Measurements from ENCODE around the gene SPSB1. TPM values are rescaled to one million over a fixed set of nuclear protein-coding genes. Genes with fewer than 3 reads are reported as not detected.
"Not testable (repeated sequence)": the region's sequence is repeated elsewhere in the genome, so short reads cannot be mapped to it uniquely, and the experiment has no call there.

Gene SPSB1
- total RNA-seq, 1 experiment from 2014 or later: 33.4 TPM

- no peak for DNase-seq (ENCODE audit: low read depth, low spot score)
- in situ Hi-C loops (cut with HindIII; ENCODE audit: low pct_unique_long_range_greater_than_20kb, low sequenced_read_pairs): no loop called here
These were observed 92.1 kb downstream of the SPSB1 start for GRCh38 chr1:9384751-9385245.

DNA sequence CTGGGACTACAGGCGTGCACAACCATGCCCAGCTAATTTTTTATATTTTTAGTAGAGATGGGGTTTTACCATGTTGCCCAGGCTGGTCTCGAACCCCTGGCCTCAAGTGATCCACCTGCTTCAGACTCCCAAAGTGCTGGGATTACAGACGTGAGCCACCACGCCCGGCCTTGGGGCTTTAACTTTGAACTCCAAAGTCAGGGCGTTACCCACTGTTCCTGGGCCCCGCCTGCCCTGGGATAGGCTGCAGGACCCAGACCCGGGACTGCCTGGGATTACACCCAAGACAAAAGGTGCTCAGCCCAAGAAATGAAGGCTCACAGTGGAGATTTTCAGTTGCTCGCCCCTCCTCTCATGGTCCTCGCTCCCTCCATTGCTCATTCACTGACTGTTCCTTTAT lies 92.7 kb downstream of the SPSB1 start:
- DNase-seq (ENCODE audit: low read depth, low spot score); in situ Hi-C loops (cut with HindIII; ENCODE audit: low pct_unique_long_range_greater_than_20kb, low sequenced_read_pairs): not testable (repeated sequence)

- no peak for DNase-seq (ENCODE audit: low read depth, low spot score)
- in situ Hi-C loops (cut with HindIII; ENCODE audit: low pct_unique_long_range_greater_than_20kb, low sequenced_read_pairs): no loop called here
These were observed 93.3 kb downstream of the SPSB1 start for GRCh38 chr1:9385801-9386573.

DNA sequence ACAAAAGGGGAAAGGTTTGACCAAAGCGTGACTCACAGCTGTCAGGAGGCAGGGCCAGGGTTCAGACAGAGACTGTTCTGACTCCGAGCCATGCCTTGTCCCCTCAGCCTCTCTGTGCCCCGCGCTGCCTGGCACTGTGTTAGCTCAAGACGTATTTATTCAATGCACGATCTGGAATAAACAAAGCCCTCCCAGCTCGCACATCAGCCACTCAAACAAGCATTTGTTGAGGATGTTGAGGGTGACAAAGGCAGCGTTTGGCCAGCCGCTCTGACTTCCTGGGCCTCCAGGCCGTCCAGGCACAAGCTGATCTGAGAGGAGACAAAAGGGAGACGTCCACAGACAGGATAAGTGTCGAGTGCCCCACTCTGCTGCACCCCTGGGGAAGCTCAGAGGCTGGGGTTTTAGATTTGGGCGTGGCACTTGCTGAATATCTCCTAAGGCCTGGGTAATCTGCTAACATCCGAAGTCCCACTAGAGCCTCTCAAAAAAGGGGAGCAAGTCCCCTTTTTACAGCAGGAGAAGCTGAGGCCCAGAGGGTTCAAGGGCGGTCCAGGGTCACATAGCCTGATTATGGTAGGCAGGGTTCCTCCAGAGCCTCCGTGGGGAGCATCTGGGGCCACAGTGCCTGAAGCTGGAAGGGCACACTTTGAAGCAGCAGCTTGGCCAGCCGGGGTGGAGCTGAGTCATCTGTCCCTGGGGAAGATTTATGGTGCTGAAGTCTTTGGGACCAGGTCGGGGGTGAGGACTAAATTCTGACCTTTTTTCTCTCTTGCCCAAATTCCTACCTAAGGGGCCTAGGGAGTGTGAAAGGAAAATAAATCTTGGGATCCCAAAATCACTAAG lies 95.9 kb downstream of the SPSB1 start:
- no peak for DNase-seq (ENCODE audit: low read depth, low spot score)
- in situ Hi-C loops (cut with HindIII; ENCODE audit: low pct_unique_long_range_greater_than_20kb, low sequenced_read_pairs): no loop called here

DNA sequence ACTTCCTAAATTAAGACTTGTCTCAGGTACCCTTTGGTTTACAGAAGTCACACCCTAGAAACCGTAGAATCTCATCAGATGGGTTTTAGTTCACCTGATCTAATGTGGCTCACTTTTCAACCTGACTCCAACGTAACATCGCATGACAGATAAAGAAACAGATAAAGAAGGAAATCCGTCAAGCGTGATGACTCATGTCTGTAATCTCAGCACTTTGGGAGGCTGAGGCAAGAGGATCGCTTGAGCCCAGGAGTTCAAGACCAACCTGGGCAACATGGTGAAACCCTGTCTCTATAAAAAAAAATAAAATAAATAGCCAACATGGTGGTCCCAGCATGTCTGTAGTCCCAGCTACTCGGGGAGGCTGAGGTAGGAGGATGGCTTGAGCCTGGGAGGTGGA lies 97.3 kb downstream of the SPSB1 start:
- DNase-seq (ENCODE audit: low read depth, low spot score): no peak
- in situ Hi-C loops (cut with HindIII; ENCODE audit: low pct_unique_long_range_greater_than_20kb, low sequenced_read_pairs): no loop called here

DNA sequence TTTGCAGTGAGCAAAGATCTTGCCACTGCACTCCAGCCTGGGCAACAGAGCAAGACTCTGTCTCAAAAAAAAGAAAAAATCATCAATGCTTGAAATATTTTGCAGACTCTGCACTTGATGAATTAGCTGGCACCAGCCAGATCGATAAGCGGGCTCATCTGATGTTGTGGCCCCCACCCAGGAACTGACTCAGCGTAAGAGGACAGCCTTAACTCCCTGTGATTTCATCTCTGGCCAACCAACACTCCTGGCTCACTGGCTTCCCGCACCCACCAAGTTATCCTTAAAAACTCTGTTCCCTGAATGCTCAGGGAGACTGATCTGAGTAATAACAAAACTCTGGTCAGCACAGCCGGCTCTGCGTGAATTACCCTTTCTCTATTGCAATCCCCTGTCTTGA lies 98.9 kb downstream of the SPSB1 start:
- in situ Hi-C loops (cut with HindIII; ENCODE audit: low pct_unique_long_range_greater_than_20kb, low sequenced_read_pairs): no loop called here
- DNase-seq (ENCODE audit: low read depth, low spot score): no peak

DNA sequence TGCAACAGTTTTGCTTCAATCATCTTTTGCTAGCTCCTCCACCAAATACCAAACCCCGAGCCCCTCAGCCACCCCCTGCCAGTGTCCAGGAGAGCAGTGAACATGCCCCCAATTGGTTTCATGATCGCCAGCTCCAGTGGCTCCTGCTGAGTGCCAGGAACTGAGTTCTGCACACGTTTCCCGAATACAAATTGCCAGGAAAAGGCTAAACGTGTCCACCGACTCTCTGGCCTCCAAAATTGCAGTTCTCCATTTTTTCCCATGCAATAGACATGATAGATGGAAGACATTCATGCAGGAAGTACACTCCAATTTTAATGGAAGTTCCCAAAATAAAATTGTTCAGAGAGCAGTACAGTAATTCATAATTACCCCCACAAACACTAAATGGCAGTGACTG lies 101.3 kb downstream of the SPSB1 start:
- no peak for DNase-seq (ENCODE audit: low read depth, low spot score)
- in situ Hi-C loops (cut with HindIII; ENCODE audit: low pct_unique_long_range_greater_than_20kb, low sequenced_read_pairs): no loop called here

DNA sequence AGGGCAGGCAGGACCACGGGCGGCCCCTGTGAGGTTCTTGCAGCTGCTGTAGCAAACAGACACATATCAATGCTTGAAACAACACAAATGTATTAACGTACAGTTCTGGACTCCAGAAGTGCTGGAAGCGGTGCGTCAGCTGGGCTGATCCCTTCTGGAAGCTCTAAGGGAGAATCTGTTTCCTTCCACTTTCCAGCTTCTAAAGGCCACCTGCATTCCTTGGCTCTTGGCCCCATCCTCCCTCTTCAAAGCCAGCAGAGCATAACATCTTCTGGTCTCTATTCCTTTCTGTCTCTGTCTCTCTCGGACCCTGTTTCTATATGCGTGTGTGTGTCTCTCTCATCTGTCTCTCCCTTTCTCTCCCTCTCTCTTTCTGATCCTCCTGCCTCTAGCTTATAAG lies 102.3 kb downstream of the SPSB1 start:
- in situ Hi-C loops (cut with HindIII; ENCODE audit: low pct_unique_long_range_greater_than_20kb, low sequenced_read_pairs): no loop called here
- DNase-seq (ENCODE audit: low read depth, low spot score): no peak

DNA sequence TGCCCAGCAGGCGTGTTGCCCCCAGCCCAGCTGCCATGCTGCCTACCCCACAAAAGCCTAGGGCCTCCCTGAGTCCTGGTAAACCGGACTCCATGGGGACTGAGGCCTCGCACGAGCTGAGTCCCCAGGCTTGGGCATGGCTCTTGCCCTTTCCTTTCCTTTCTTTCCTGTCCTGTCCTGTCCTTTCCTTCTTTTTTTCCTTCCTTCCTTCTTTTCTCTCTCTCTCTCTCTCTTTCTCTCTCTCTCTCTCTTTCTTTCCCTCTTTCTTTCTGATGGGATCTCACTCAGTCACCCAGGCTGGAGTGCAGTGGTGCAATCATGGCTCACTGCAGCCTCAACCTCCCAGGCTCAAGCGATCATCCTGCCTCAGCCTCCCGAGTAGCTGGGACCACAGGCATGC lies 104.4 kb downstream of the SPSB1 start:
- in situ Hi-C loops (cut with HindIII; ENCODE audit: low pct_unique_long_range_greater_than_20kb, low sequenced_read_pairs): no loop called here
- DNase-seq (ENCODE audit: low read depth, low spot score): no peak

DNA sequence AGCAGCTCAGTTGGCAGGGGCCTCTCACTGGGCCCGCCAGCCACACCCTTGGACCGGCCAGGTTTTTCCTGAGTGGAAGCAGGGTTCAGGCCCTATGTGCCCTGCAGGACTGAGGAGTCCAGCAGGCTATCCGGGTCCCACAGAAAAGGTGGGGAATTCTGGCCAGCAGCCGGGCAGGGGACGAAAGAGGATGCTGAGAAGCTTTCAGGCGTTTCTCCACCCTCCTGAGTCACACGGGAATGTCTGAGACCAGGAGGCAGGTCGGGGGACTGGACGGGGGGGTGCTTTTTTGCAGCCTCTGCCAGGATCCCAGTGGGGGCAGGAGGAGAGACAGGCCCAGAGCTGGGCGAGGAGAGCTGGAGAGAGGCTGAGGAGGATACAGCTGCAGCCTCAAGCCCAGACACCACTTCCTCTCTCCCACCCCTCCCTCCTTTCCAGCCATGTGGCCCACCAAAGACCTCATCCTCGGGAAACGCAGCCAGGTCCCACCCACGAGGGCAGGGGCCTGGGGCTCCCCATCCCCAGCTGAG lies 105.4 kb downstream of the SPSB1 start:
- in situ Hi-C loops (cut with HindIII; ENCODE audit: low pct_unique_long_range_greater_than_20kb, low sequenced_read_pairs): no loop called here
- no peak for DNase-seq (ENCODE audit: low read depth, low spot score)

DNA sequence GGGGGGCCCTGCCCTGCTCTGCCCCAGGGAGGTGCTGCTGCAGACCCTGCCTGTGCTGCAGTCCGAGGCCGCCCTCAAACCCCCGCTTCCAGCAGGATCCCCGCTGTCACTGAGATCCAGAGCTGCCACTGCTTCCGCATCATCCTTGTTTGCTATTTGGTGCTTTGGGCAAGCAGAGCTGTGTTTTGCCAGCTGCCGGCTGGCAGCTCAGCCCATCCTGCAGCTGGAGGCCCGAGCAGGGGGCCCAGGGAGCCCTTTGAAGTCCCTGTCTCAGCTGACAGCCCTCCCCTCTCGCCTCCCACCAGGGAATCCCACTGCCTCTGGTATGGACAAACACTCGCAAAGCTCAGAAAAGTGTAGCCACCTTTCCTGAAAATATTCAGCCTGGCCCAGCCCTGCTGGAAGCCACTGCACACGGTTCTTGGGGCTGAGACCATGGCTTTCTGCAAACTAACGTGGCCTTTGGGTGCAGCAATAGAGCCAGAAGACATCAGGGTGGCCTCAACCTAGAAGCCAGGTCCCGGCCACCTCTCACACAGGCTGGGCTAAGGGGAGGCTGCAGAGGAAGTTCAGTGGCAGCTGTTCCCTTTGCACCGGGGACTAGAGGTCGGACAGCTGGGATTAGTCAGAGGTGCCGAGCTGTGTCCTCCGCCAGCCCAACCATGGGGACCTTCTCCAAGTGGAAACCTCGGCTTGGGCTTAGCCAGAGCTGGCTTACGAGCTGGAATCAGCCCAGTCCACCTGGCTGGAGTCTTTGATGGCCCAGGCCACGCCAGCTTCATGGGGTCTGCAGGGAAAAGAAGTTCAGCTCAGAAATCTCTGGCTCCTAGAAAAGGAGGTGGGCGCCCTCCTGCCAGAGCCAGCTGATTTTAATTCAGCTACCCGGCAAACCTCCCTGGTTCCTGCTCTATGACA lies 107.1 kb downstream of the SPSB1 start:
- in situ Hi-C loops (cut with HindIII; ENCODE audit: low pct_unique_long_range_greater_than_20kb, low sequenced_read_pairs): no loop called here
- DNase-seq (ENCODE audit: low read depth, low spot score): no peak

DNA sequence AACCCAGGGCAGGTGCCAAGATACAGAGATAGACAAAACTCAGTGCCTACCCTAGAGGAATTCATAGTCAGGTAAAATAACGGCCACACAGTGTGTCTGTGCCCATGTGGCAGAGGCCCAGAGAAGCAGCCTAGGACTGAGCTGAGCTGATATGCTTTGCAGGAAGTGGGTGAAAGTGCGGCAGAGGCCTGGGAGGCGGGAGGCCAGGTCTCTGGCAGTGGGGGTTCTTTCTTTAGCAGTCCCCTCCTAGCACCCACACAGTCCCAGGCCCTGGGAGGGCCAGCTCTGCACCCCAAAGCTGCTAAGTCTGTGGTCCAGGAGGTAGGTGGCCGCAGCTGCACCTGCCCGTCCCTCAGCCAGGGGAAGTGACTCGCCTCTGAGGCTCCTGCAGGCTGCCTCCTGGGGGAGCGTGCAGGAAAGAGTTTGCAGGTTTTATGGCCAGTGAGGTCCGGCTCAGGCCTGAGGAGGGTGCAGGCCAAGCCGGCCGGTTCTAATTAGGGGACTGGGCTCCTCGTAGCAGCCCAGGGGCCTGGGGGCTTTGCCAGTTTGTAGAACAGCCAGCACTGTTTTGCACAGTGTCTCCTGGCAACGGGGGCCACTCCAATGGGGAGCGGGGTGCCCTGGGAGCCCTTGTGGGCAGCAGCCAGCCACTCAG lies 107.9 kb downstream of the SPSB1 start:
- no peak for DNase-seq (ENCODE audit: low read depth, low spot score)
- in situ Hi-C loops (cut with HindIII; ENCODE audit: low pct_unique_long_range_greater_than_20kb, low sequenced_read_pairs): no loop called here

DNA sequence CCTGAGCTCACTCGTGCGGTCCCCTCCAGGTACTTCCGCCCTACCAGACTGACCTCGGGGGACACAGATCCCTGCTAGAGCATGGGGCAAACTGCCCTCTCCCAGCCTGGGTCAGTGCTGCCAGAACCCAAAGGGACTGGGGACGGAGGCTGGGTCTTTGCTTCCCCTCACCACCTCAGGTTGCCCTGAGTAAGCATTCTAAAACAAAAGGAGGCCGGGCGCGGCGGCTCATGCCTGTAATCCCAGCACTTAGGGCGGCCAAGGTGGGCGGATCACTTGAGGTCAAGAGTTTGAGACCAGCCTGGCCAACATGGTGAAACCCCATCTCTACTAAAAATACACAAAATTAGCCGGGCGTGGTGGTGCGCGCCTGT lies 108.4 kb downstream of the SPSB1 start:
- in situ Hi-C loops (cut with HindIII; ENCODE audit: low pct_unique_long_range_greater_than_20kb, low sequenced_read_pairs): no loop called here
- no peak for DNase-seq (ENCODE audit: low read depth, low spot score)

- in situ Hi-C loops (cut with HindIII; ENCODE audit: low pct_unique_long_range_greater_than_20kb, low sequenced_read_pairs): no loop called here
- no peak for DNase-seq (ENCODE audit: low read depth, low spot score)
These were observed 109.5 kb downstream of the SPSB1 start for GRCh38 chr1:9402256-9402616.

GRCh38 chr1:9402717-9403225 lies 110.1 kb downstream of the SPSB1 start:
- in situ Hi-C loops (cut with HindIII; ENCODE audit: low pct_unique_long_range_greater_than_20kb, low sequenced_read_pairs): no loop called here
- DNase-seq (ENCODE audit: low read depth, low spot score): no peak

DNA sequence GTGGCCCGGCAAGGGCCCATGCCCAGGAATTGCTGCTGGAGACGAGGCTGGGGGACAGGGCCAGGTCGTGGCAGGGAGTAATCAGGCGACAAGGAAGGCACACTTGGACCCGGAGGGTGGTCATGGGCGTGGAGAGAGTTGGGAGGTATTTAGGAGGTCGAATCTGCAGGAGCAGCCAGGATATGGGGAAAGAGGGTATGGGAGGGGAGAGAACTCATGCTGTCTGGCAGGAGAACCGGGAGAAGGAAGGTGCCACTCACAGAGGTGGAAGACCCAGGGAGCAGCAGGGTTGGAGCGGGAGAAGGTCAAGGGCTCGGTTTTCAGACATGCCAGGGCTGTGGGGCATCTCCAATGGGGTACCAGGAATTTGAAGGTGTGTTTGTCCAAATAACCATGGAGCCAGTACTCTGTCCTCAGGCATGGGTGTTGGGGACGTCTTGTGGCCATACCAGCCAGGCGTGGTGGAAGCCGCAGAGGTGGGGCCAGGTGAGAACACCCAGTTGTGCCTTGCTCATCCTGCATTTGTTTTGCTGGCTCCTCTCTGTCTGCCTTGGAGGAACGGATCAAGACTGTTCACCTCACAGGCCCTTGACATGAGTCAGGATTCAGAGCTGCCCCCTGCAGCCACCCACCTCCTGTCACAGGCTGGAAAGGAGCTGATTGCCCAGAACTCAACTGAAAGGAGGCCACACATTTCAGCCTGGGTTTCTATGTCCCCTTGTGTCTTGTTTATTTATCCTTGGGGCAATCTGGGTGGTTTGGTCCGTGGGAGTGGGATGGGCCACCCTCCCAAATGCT lies 111.6 kb downstream of the SPSB1 start:
- in situ Hi-C loops (cut with HindIII; ENCODE audit: low pct_unique_long_range_greater_than_20kb, low sequenced_read_pairs): no loop called here
- no peak for DNase-seq (ENCODE audit: low read depth, low spot score)
